Pancreas (tissue), 10 donors: ENCODE measurements around the gene LTO1. TPM values are rescaled to one million over a fixed set of nuclear protein-coding genes. Genes with fewer than 3 reads are reported as not detected.

ENCODE experiments used
- ATAC-seq, 4 donors: fragments of 200-7000 bp; cut with Tn5 transposase; one replicate each; pipeline versions ENCODE4 v1.8.0 to v1.9.1; 2020; ENCODE audit warnings: mild to moderate bottlenecking in 4 of 4, moderate library complexity in 4 of 4
- DNase-seq, 6 donors: peaks; one replicate each; pipeline ENCODE4 v3.0.0-alpha.2; 2020
- FAIRE-seq: peaks from 2 replicates; lab custom pipeline; 2012; peaks lifted over from hg19 to GRCh38; lab: Jason Lieb, UNC
- H3K27ac ChIP-seq, 4 donors: fragments of 200-600 bp; sonication (generic); 1 replicate in 3 of 4; 2 replicates in 1 of 4; pipeline versions ENCODE4 v1.5.0 to v1.8.0; 2020
- H3K27me3 ChIP-seq, 4 donors: fragments of 200-600 bp; one replicate each; pipeline ENCODE4 v1.8.0; 2021
- H3K36me3 ChIP-seq, 3 donors: fragments of 200-600 bp; sonication (generic) in 1 of 3; one replicate each; pipeline versions ENCODE4 v1.5.0 to v1.8.0; 2020 to 2021
- H3K4me1 ChIP-seq, 3 donors: fragments of 200-600 bp; one replicate each; pipeline ENCODE4 v1.8.0; 2021
- H3K4me3 ChIP-seq, 4 donors: fragments of 200-600 bp; sonication (generic) in 2 of 4; one replicate each; pipeline versions ENCODE4 v1.5.0 to v1.8.0; 2020 to 2021
- H3K9me3 ChIP-seq, 4 donors: fragments of 200-600 bp; one replicate each; pipeline ENCODE4 v1.8.0; 2021
- CTCF ChIP-seq, 4 donors: fragments of 200-600 bp; sonication (generic) in 3 of 4; IDR thresholded peaks; one replicate each; pipeline versions ENCODE4 v1.5.0 to v1.8.0; 2021; ENCODE audit warnings: antibody characterized with exemption in 4 of 4
- WGBS, 2 donors: extraction: QIAGEN DNeasy Blood & Tissue Kit; methylation state at CpG; one replicate each; pipeline ENCODE4 v1.1.7; 2013; 5-methylcytosine and 5-hydroxymethylcytosine counted together
- intact Hi-C, 3 donors: fragments of 100-400 bp; cut with DNase I; formaldehyde crosslinking; loops; one replicate each; pipeline versions ENCODE4 v1.11.1 to v1.14.2; 2022
- polyA plus RNA-seq, 2 donors: library from polyadenylated mRNA; stranded (reverse); fragments of 200-250 nt; gene quantifications; one replicate each; pipeline ENCODE4 v1.2.3, GENCODE V29; 2013
- total RNA-seq, 6 donors: library from RNA; stranded (reverse); fragmentation: NEBNext Ultra II Directional in 4 of 6; extraction: Animal tissue kit (Norgen Biotek cat#: 25700) in 4 of 6; gene quantifications; one replicate each; pipeline versions ENCODE4 v1.2.1 to v1.2.4, GENCODE V29; 2021 to 2023
- donor health status: healthy with polysubstance abuse.
- donor health status: DM: no; HTN: no; CAD: no; lungs with moderate emphysema.
- donor health status: DM: no; HTN: no; CAD: no.
- donor health status: control.
- donor health status: control.
- donor health status: Bipolar disorder and iron deficiency.
- donor health status: DM: yes; HTN: yes; CAD: no.
- donor health status: DM: no; HTN: no; CAD: no.
- donor health status: DM: no; HTN: no; CAD: no.
- donor health status: DM: yes; HTN: yes; CAD: no.

Gene LTO1
- total and polyA plus RNA-seq, 8 donors: 7.7 to 27.8 (median 12.2) TPM

- no peak overlapping the region for H3K4me3 ChIP-seq
- intact Hi-C loops: no loop called here
- ATAC-seq: no peak
Observed at GRCh38 chr11:69716891-69717747, 42.0 kb upstream of the LTO1 start.

GRCh38 chr11:69716099-69716498 is 40.9 kb upstream of the LTO1 start:
- no peak overlapping the region for H3K27ac ChIP-seq
- WGBS, 2 donors: 71 to 78% methylated on average over 11 of the region's 11 CpGs
- no peaks in the 10 kb centered on the region for H3K9me3 ChIP-seq
- H3K4me1 ChIP-seq: no peaks in the 10 kb centered on the region
- no peak for DNase-seq
- H3K4me3 ChIP-seq: no peak overlapping the region
- TF ChIP-seq CTCF (IDR thresholded peaks at IDR 0.05): no peak
- H3K27me3 ChIP-seq: no peaks in the 10 kb centered on the region
- no peaks in the 10 kb centered on the region for H3K36me3 ChIP-seq
- ATAC-seq: no peak
- intact Hi-C loops: no loop called here
- no peak for FAIRE-seq

More at GRCh38 chr11:69716891-69717747, 42.0 kb upstream of the LTO1 start:
- FAIRE-seq: no peak
- no peak for DNase-seq
- H3K27me3 ChIP-seq: no peaks in the 10 kb centered on the region
- TF ChIP-seq CTCF (IDR thresholded peaks at IDR 0.05): no peak
- H3K9me3 ChIP-seq: no peaks in the 10 kb centered on the region
- WGBS, 2 donors: 46 to 62% methylated on average over 6 of the region's 6 CpGs
- no peaks in the 10 kb centered on the region for H3K36me3 ChIP-seq
- no peak overlapping the region for H3K27ac ChIP-seq
- H3K4me1 ChIP-seq: no peaks in the 10 kb centered on the region

- no peak overlapping the region for H3K4me3 ChIP-seq
- H3K27ac ChIP-seq: no peak overlapping the region
- no peaks in the 10 kb centered on the region for H3K27me3 ChIP-seq
- no peak for TF ChIP-seq CTCF (IDR thresholded peaks at IDR 0.05)
- no peaks in the 10 kb centered on the region for H3K9me3 ChIP-seq
- intact Hi-C loops: no loop called here
- no peaks in the 10 kb centered on the region for H3K36me3 ChIP-seq
- WGBS, 2 donors: 70 to 75% methylated on average over 19 of the region's 19 CpGs
- no peak for ATAC-seq
- H3K4me1 ChIP-seq: no peaks in the 10 kb centered on the region
- DNase-seq: no peak
- no peak for FAIRE-seq
Observed at GRCh38 chr11:69715446-69715845, 40.3 kb upstream of the LTO1 start.

- Histone ChIP-seq H3K27ac (no peak overlapping the region), H3K36me3 (no peaks in the 10 kb centered on the region), H3K4me3 (no peak overlapping the region), H3K4me1 (no peaks in the 10 kb centered on the region), H3K9me3 (no peaks in the 10 kb centered on the region), H3K27me3 (no peaks in the 10 kb centered on the region)
- FAIRE-seq: no peak
- no peak for ATAC-seq
- intact Hi-C loops: no loop called here
- WGBS, 2 donors: 69 to 78% methylated on average over 25 to 28 of the region's 28 CpGs
- no peak for TF ChIP-seq CTCF (IDR thresholded peaks at IDR 0.05)
- DNase-seq: no peak
Observed at GRCh38 chr11:69711822-69712801, 37.0 kb upstream of the LTO1 start.
